OCI-LY3 (cell line): ENCODE data around the gene SPPL2B.
"Not testable (repeated sequence)": the region's sequence is repeated elsewhere in the genome, so short reads cannot be mapped to it uniquely, and the experiment has no call there.

Source experiments
- H2AFZ ChIP-seq: fragments of 200-600, 300-600 bp; shearing (Covaris generic); 2 replicates; pipeline ENCODE4 v1.6.0; 2014; ENCODE audit warnings: antibody characterized with exemption, low read depth, low read length
- H3K27ac ChIP-seq: fragments of 200-600, 300-600 bp; sonication (generic); 2 replicates; pipeline ENCODE4 v1.5.1; 2014; ENCODE audit warnings: mild to moderate bottlenecking, low read length, moderate library complexity, mixed read lengths
- H3K27me3 ChIP-seq: fragments of 200-600, 300-600 bp; sonication (generic); 2 replicates; pipeline ENCODE4 v1.6.1; 2014; ENCODE audit warnings: low read depth, low read length, mixed read lengths
- H3K36me3 ChIP-seq: fragments of 200-600, 300-600 bp; sonication (generic); replicated peaks from 2 replicates; pipeline ENCODE3; 2014; ENCODE audit warnings: low read depth, low read length, mixed read lengths
- H3K4me1 ChIP-seq: fragments of 300-600, 200-600 bp; sonication (generic); 2 replicates; pipeline ENCODE4 v1.6.1; 2014; ENCODE audit warnings: low read length, mixed read lengths
- H3K4me2 ChIP-seq: fragments of 200-600, 300-600 bp; sonication (generic); 2 replicates; pipeline ENCODE4 v1.6.1; 2014; ENCODE audit warnings: low read length, mixed read lengths
- H3K4me3 ChIP-seq: fragments of 300-600, 200-600 bp; sonication (generic); 2 replicates; pipeline ENCODE4 v1.5.1; 2014; ENCODE audit warnings: antibody characterized with exemption, mild to moderate bottlenecking, low read length, moderate library complexity
- H3K79me2 ChIP-seq: fragments of 300-600, 200-600 bp; shearing (Covaris generic); 2 replicates; pipeline ENCODE4 v1.6.1; 2014; ENCODE audit warnings: mild to moderate bottlenecking, low read length, mixed read lengths
- H3K9ac ChIP-seq: fragments of 300-600, 200-600 bp; shearing (Covaris generic); 2 replicates; pipeline ENCODE4 v1.6.0; 2014; ENCODE audit warnings: mild to moderate bottlenecking, low read length, moderate library complexity
- H3K9me3 ChIP-seq: fragments of 200-600, 300-600 bp; shearing (Covaris generic); 2 replicates; pipeline ENCODE4 v1.6.1; 2014; ENCODE audit warnings: low read length, mixed read lengths; ENCODE audit not compliant: insufficient read depth
- H4K20me1 ChIP-seq: fragments of 200-600, 300-600 bp; sonication (generic); 2 replicates; pipeline ENCODE4 v1.6.1; 2016; ENCODE audit warnings: low read length, mixed read lengths; ENCODE audit not compliant: insufficient read depth
- EZH2phosphoT487 ChIP-seq: fragments of 200-600 bp; shearing (Covaris generic); IDR thresholded peaks from 2 replicates; pipeline ENCODE4 v1.6.1; 2018; ENCODE audit warnings: antibody characterized with exemption, mixed run types, low read depth
- TF ChIP-seq, protein P1 (sequence below): fragments of 200-600, 300-600 bp; sonication (generic); IDR thresholded peaks from 2 replicates; pipeline ENCODE4 v1.5.1; 2014; ENCODE audit warnings: antibody characterized with exemption, low read length, low read depth

Gene SPPL2B, protein sequence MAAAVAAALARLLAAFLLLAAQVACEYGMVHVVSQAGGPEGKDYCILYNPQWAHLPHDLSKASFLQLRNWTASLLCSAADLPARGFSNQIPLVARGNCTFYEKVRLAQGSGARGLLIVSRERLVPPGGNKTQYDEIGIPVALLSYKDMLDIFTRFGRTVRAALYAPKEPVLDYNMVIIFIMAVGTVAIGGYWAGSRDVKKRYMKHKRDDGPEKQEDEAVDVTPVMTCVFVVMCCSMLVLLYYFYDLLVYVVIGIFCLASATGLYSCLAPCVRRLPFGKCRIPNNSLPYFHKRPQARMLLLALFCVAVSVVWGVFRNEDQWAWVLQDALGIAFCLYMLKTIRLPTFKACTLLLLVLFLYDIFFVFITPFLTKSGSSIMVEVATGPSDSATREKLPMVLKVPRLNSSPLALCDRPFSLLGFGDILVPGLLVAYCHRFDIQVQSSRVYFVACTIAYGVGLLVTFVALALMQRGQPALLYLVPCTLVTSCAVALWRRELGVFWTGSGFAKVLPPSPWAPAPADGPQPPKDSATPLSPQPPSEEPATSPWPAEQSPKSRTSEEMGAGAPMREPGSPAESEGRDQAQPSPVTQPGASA

GRCh38 chr19:2328401-2329148 is at the start of gene SPPL2B, which contains the start of gene LSM7:
Gene SPPL2B, plus strand, starts transcription at chr19:2328684. Its CDS starts 26 bp downstream, at chr19:2328710.
Gene LSM7, minus strand, starts transcription at chr19:2328586. Its CDS starts 20 bp downstream, at chr19:2328566.
- Histone ChIP-seq H3K9me3 (no peaks in the 10 kb centered on the region), H3K4me2 (peak within 1 kb of the TSS; percentile 82), H3K4me1 (peaks cover 32% of the 10 kb centered on the region), H3K4me3 (peak within 1 kb of the TSS; percentile 90), H3K27ac (peak within 1 kb of the TSS; percentile 51), H3K9ac (peak within 1 kb of the TSS; percentile 88), H3K36me3 (peaks cover 24% of the 10 kb centered on the region), H2AFZ (no peak within 1 kb of the TSS; the same call in 1 of the 2 replicates), H4K20me1 (peaks cover 16% of the 10 kb centered on the region), H3K27me3 (no peaks in the 10 kb centered on the region), H3K79me2 (peaks cover 88% of the 10 kb centered on the region)
- TF ChIP-seq, protein P1, sequence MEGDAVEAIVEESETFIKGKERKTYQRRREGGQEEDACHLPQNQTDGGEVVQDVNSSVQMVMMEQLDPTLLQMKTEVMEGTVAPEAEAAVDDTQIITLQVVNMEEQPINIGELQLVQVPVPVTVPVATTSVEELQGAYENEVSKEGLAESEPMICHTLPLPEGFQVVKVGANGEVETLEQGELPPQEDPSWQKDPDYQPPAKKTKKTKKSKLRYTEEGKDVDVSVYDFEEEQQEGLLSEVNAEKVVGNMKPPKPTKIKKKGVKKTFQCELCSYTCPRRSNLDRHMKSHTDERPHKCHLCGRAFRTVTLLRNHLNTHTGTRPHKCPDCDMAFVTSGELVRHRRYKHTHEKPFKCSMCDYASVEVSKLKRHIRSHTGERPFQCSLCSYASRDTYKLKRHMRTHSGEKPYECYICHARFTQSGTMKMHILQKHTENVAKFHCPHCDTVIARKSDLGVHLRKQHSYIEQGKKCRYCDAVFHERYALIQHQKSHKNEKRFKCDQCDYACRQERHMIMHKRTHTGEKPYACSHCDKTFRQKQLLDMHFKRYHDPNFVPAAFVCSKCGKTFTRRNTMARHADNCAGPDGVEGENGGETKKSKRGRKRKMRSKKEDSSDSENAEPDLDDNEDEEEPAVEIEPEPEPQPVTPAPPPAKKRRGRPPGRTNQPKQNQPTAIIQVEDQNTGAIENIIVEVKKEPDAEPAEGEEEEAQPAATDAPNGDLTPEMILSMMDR = no peak
- TF ChIP-seq EZH2phosphoT487 = no peak

DNA sequence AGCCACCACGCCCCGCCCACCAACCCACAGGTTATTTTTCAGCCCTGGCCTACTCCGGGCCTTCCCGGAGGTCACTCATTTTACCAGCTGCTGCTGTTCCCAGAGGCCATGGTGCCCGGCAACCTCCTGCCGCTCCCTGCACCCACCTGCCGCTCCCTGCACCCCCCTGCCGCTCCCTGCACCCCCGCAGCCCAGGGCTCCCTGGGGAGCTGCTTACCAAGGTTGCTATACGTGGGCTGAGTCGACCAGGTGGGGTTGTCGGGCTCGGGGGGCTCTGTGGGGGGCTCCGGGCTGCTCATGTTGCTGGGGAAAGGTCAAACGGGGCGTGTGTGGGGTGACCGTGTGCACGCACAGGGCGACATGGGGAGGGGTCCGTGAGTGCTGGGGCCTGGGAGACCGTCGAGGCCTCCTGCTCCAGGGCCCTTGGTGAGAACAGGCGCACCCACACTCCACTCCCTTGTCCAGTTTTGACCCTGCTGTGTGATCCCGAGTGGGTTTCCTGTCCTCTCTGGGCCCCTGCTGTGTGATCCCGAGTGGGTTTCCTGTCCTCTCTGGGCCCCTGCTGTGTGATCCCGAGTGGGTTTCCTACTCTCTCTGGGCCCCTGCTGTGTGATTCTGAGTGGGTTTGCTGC is 47.7 kb upstream of the SPPL2B start:
- Histone ChIP-seq H3K36me3 (peaks cover 6% of the 10 kb centered on the region), H2AFZ (no peak overlapping the region), H3K9ac (no peak overlapping the region), H3K9me3 (no peaks in the 10 kb centered on the region), H3K4me2 (no peak overlapping the region), H3K27me3 (peaks cover 23% of the 10 kb centered on the region), H3K79me2 (no peaks in the 10 kb centered on the region; the same call in 1 of the 2 replicates), H3K27ac (no peak overlapping the region), H4K20me1 (peaks cover 9% of the 10 kb centered on the region), H3K4me3 (no peak overlapping the region), H3K4me1 (peaks cover 10% of the 10 kb centered on the region)
- TF ChIP-seq, protein P1 = no peak
- no peak for TF ChIP-seq EZH2phosphoT487

DNA sequence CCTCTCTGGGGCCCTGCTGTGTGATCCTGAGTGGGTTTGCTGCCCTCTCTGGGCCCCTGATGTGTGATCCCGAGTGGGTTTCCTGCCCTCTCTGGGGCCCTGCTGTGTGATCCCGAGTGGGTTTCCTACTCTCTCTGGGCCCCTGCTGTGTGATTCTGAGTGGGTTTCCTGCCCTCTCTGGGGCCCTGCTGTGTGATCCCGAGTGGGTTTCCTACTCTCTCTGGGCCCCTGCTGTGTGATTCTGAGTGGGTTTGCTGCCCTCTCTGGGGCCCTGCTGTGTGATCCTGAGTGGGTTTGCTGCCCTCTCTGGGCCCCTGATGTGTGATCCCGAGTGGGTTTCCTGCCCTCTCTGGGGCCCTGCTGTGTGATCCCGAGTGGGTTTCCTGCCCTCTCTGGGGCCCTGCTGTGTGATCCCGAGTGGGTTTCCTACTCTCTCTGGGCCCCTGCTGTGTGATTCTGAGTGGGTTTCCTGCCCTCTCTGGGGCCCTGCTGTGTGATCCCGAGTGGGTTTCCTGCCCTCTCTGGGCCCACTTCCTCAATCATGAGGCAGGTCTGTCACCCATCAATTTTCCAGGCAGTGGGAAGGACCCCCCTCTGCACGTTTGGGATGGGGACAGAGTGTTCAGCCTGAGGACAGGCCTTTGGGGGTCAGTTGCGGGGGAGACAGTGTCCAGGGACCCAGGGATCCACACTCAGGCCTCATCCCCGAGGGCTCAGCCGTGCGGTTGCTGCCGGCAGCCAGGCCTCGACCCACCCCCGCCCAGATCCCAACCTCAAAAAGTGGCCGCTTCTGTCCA is 47.0 kb upstream of the SPPL2B start:
- not testable (repeated sequence) for H3K9me3 ChIP-seq, H3K9ac ChIP-seq, H3K36me3 ChIP-seq, H2AFZ ChIP-seq, H4K20me1 ChIP-seq, H3K79me2 ChIP-seq, H3K27ac ChIP-seq
- Histone ChIP-seq H3K4me1 (peaks cover 12% of the 10 kb centered on the region), H3K4me3 (peak overlapping the region; percentile 44), H3K4me2 (peak overlapping the region; percentile 56), H3K27me3 (peaks cover 25% of the 10 kb centered on the region)
